Gastroesophageal sphincter (tissue), 4 donors: Measurements from ENCODE around the gene SIRT2. TPM values are rescaled to one million over a fixed set of nuclear protein-coding genes. Genes with fewer than 3 reads are reported as not detected.
"Not testable (repeated sequence)": the region's sequence is repeated elsewhere in the genome, so short reads cannot be mapped to it uniquely, and the experiment has no call there.

Experiments used
- ATAC-seq: fragments of 150-250 bp; one replicate; pipeline ENCODE4 v1.9.1; 2016; ENCODE audit warnings: mild to moderate bottlenecking, moderate library complexity
- H3K27ac ChIP-seq, 4 donors: fragments of 200-600 bp; sonication (generic) in 3 of 4; 1 replicate in 3 of 4; 2 replicates in 1 of 4; pipeline ENCODE4 v1.5.1; 2016 to 2019
- H3K27me3 ChIP-seq: fragments of 200-600 bp; sonication (generic); one replicate; pipeline ENCODE4 v1.5.1; 2019
- H3K36me3 ChIP-seq, 2 donors: fragments of 200-600 bp; sonication (generic); one replicate each; pipeline ENCODE4 v1.5.1; 2019; ENCODE audit warnings: control low read depth in 1 of 2
- H3K4me1 ChIP-seq, 3 donors: fragments of 200-600 bp; sonication (generic); 1 replicate in 2 of 3; 2 replicates in 1 of 3; pipeline ENCODE4 v1.5.1; 2016 to 2019; ENCODE audit warnings: control low read depth in 2 of 3
- H3K4me3 ChIP-seq, 2 donors: fragments of 200-600 bp; sonication (generic); one replicate each; pipeline ENCODE4 v1.5.1; 2019; ENCODE audit warnings: mild to moderate bottlenecking in 1 of 2, moderate library complexity in 1 of 2
- H3K9me3 ChIP-seq, 3 donors: fragments of 200-600 bp; sonication (generic); one replicate each; pipeline ENCODE4 v1.5.1; 2017 to 2019; ENCODE audit warnings: control low read depth in 2 of 3
- CTCF ChIP-seq, 4 experiments: fragments of 200-600 bp in 2 of 4; fragments of 450-650 bp in 2 of 4; sonication (generic) in 1 of 4; IDR thresholded peaks; one replicate each; pipeline ENCODE4 v1.5.1; 2017 to 2019; ENCODE audit warnings: antibody characterized with exemption in 4 of 4, mild to moderate bottlenecking in 2 of 4, moderate library complexity in 2 of 4
- EP300 ChIP-seq: sonication (generic); formaldehyde crosslinking; IDR thresholded peaks from one replicate; pipeline ENCODE4 v1.6.1; 2017; ENCODE audit warnings: antibody characterized with exemption, mild to moderate bottlenecking
- POLR2A ChIP-seq, 2 donors: fragments of 450-650 bp; IDR thresholded peaks; one replicate each; pipeline ENCODE4 v1.6.1; 2017; ENCODE audit warnings: antibody characterized with exemption in 2 of 2, mild to moderate bottlenecking in 2 of 2, moderate library complexity in 1 of 2
- POLR2AphosphoS5 ChIP-seq: sonication (generic); formaldehyde crosslinking; IDR thresholded peaks from one replicate; pipeline ENCODE4 v1.6.1; 2017; ENCODE audit warnings: antibody characterized with exemption
- WGBS, 2 donors: methylation state at CpG; one replicate each; pipeline ENCODE4 v1.1.5; 2018; ENCODE audit warnings: low coverage in 1 of 2; 5-methylcytosine and 5-hydroxymethylcytosine counted together
- total RNA-seq, 4 donors: library from RNA; depleted of rRNA; stranded (reverse); fragments of >200 nt; gene quantifications; one replicate each; pipeline ENCODE4 v1.1.0, GENCODE V29; 2016

Gene SIRT2
- total RNA-seq, 4 donors from 2014 or later, result 73.9 to 106 (median 80.5) TPM

GRCh38 chr19:38868551-38868950 is 30.9 kb downstream of the SIRT2 start:
- Histone ChIP-seq H3K4me1 (peaks cover 0 to 21% (median 4%) of the 10 kb centered on the region in 3 donors), H3K4me3 (no peak overlapping the region), H3K27me3 (no peaks in the 10 kb centered on the region), H3K9me3 (no peaks in the 10 kb centered on the region), H3K36me3 (no peaks in the 10 kb centered on the region), H3K27ac (no peak overlapping the region)
- 86 to 99% methylated on average over 1 to 6 of the region's 6 CpGs for WGBS, 2 donors
- no peak for TF ChIP-seq POLR2AphosphoS5
- no peak for TF ChIP-seq CTCF (IDR thresholded peaks at IDR 0.05)
- TF ChIP-seq POLR2A (IDR thresholded peaks at IDR 0.05), result no peak
- no peak for TF ChIP-seq EP300
- ATAC-seq, result no peak

GRCh38 chr19:38867171-38867780 is 32.1 kb downstream of the SIRT2 start:
- no peaks in the 10 kb centered on the region for H3K27me3 ChIP-seq
- H3K9me3 ChIP-seq, result no peaks in the 10 kb centered on the region
- no peak overlapping the region for H3K4me3 ChIP-seq
- H3K27ac ChIP-seq, result no peak overlapping the region
- H3K36me3 ChIP-seq, result no peaks in the 10 kb centered on the region
- no peak for ATAC-seq
- H3K4me1 ChIP-seq, result peaks cover 0 to 33% (median 4%) of the 10 kb centered on the region in 3 donors
- TF ChIP-seq CTCF (IDR thresholded peaks at IDR 0.05) (no peak), EP300 (no peak), POLR2AphosphoS5 (no peak), POLR2A (IDR thresholded peaks at IDR 0.05) (no peak)
- 61 to 79% methylated on average over 4 to 6 of the region's 10 CpGs for WGBS, 2 donors

- peak overlapping the region in 3 of 4 donors; percentile 38 to 47 (median 46) for H3K27ac ChIP-seq
- WGBS, 2 donors, result 30 to 44% methylated on average over 5 to 8 of the region's 10 CpGs
- H3K9me3 ChIP-seq, result no peaks in the 10 kb centered on the region
- H3K4me3 ChIP-seq, result no peak overlapping the region
- no peaks in the 10 kb centered on the region for H3K36me3 ChIP-seq
- no peaks in the 10 kb centered on the region for H3K27me3 ChIP-seq
- TF ChIP-seq CTCF (IDR thresholded peaks at IDR 0.05) (no peak), POLR2AphosphoS5 (peak; percentile 31), POLR2A (IDR thresholded peaks at IDR 0.05) (no peak), EP300 (no peak)
- H3K4me1 ChIP-seq, result peaks cover 0 to 17% (median 0%) of the 10 kb centered on the region in 3 donors
- peak; percentile 85 for ATAC-seq
Measured at GRCh38 chr19:38862321-38863059, 36.9 kb downstream of the SIRT2 start.

- Histone ChIP-seq H3K27ac (no peak overlapping the region), H3K27me3 (no peaks in the 10 kb centered on the region), H3K9me3 (no peaks in the 10 kb centered on the region), H3K36me3 (no peaks in the 10 kb centered on the region), H3K4me1 (peaks cover 0 to 17% (median 0%) of the 10 kb centered on the region in 3 donors), H3K4me3 (no peak overlapping the region)
- TF ChIP-seq CTCF (IDR thresholded peaks at IDR 0.05) (no peak), POLR2A (IDR thresholded peaks at IDR 0.05) (no peak), EP300 (no peak), POLR2AphosphoS5 (no peak)
- no peak for ATAC-seq
- WGBS, 2 donors, result 90 to 91% methylated on average over 3 of the region's 3 CpGs
Measured at GRCh38 chr19:38861368-38861767, 38.0 kb downstream of the SIRT2 start.

- not testable (repeated sequence) for H3K27ac ChIP-seq, H3K27me3 ChIP-seq, ATAC-seq, H3K9me3 ChIP-seq, H3K4me3 ChIP-seq, H3K36me3 ChIP-seq
- peaks cover 0 to 17% (median 0%) of the 10 kb centered on the region in 3 donors for H3K4me1 ChIP-seq
- 44 to 56% methylated on average over 6 to 13 of the region's 21 CpGs for WGBS, 2 donors
Measured at GRCh38 chr19:38859631-38860204, 39.7 kb downstream of the SIRT2 start.
